GM19099 (cell line): ENCODE measurements around the gene RGS6.

Experiments
- POLR2A ChIP-seq: IDR thresholded peaks from 3 replicates; pipeline ENCODE4 v1.6.1; 2011; ENCODE audit warnings: low read depth; ENCODE audit not compliant: insufficient read length; ENCODE audit errors: extremely low read depth

The RGS6 gene

DNA sequence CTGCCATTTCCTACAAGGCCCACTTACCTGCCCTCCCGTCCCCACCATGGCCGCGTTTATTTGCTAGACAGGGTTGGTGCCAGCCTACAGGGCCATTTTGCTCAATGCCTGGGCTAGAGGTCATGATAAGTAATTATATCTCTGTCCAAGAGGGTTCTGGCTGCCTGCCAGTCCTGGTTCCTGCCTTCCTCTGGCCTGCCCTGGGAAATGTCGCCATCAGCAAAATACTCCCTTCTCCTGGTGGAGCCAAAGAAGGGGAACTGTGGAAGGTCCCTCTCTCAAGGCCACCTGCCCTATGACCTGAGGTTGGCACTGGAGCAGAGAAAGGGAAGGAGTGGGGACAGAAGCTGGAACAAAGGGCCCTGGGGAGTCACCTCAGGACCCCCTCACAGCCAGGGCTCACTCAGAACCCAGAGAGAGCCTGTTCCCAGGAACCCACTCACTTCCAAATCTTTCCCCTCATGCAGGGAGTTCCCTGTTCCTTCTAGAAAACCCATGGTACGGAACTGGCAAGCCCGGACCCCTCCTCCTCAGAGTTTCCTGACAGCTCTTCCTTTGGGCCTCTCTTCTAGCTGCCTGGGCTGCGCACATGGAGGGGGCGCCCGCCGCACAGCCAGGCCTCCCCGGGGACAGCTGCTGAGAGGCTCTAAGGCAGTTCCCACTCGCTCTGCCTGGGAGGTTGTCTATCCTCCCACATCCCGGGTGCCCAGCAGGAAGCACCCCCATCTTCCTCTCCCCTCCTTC is 681.2 kb downstream of the RGS6 start:
- TF ChIP-seq POLR2A, result no peak

GRCh38 chr14:72613975-72614319 is 681.7 kb downstream of the RGS6 start:
- no peak for TF ChIP-seq POLR2A

- no peak for TF ChIP-seq POLR2A
These were observed 682.1 kb downstream of the RGS6 start for GRCh38 chr14:72614365-72614764.

- TF ChIP-seq POLR2A, result no peak
These were observed 682.7 kb downstream of the RGS6 start for GRCh38 chr14:72614891-72615415.

DNA sequence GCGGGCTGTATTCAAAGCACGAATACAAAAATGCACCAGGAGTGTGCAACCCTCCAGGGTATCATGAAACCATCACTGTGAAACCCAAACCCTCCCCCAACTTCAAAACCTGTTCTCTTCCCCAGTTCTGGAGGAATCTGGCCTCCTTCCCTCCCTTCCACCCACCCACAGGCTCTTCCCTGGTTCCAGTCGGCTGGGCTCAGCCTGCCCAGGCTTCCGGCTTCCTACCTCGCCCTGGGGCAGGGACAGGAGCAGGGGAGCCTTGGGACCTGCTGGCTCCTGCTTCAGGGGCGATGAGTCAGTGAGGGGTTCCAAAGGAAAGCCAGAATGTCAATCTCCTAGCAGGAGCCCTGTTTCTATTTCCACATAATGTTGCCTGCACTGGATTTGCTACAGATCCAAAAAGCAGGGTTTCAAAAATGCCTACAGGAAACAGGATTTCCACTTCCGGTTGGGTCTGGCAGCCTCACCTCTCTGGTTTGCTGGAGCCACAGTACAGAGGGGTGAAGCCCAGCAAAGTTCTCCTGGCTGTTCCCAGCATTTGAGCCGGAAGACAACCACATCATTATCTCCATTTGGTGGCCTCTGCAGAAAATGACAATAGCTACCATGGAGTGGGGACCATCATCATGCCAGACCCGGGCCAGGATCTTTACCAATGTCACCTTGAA is 683.4 kb downstream of the RGS6 start:
- no peak for TF ChIP-seq POLR2A
